SU-DHL-6 (cell line): Measurements from ENCODE around the gene AGBL4.

Experiments
- EZH2phosphoT487 ChIP-seq: fragments of 200-600 bp; sonication (generic), shearing (Covaris generic); conservative IDR thresholded peaks from 2 replicates; pipeline ENCODE4 v1.6.1; 2018; ENCODE audit warnings: mild to moderate bottlenecking, antibody characterized with exemption, low read length, moderate library complexity, mixed read lengths
- TF ChIP-seq, protein P1 (sequence below): fragments of 200-600 bp; sonication (generic); IDR thresholded peaks from one replicate; pipeline ENCODE4 v1.5.1; 2017; ENCODE audit warnings: antibody characterized with exemption, mild to moderate bottlenecking, low read length, moderate library complexity; ENCODE audit not compliant: insufficient read depth, poor library complexity, severe bottlenecking

DNA sequence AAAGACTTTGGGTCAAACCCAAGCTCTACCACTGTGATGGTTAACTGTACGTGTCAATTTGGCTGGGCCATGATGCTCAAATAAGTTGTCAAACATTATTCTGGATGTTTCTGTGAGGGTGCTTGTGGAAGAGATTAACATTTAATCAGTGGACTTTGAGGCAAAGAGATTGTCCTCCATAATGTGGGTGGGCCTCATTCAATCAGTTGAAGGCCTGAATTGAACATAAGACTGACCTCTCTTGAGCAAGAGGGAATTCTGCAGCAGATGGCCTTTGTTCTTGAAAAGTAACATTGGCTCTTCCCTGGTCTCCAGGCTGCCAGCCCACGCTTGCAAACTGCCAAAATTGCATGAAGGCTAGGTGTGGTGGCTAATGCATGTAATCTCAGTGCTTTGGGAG is 1457.3 kb downstream of the AGBL4 start:
- TF ChIP-seq, protein P1, sequence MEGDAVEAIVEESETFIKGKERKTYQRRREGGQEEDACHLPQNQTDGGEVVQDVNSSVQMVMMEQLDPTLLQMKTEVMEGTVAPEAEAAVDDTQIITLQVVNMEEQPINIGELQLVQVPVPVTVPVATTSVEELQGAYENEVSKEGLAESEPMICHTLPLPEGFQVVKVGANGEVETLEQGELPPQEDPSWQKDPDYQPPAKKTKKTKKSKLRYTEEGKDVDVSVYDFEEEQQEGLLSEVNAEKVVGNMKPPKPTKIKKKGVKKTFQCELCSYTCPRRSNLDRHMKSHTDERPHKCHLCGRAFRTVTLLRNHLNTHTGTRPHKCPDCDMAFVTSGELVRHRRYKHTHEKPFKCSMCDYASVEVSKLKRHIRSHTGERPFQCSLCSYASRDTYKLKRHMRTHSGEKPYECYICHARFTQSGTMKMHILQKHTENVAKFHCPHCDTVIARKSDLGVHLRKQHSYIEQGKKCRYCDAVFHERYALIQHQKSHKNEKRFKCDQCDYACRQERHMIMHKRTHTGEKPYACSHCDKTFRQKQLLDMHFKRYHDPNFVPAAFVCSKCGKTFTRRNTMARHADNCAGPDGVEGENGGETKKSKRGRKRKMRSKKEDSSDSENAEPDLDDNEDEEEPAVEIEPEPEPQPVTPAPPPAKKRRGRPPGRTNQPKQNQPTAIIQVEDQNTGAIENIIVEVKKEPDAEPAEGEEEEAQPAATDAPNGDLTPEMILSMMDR: no peak
- no peak for TF ChIP-seq EZH2phosphoT487
